ENCODE results near the gene TP53.

DNA sequence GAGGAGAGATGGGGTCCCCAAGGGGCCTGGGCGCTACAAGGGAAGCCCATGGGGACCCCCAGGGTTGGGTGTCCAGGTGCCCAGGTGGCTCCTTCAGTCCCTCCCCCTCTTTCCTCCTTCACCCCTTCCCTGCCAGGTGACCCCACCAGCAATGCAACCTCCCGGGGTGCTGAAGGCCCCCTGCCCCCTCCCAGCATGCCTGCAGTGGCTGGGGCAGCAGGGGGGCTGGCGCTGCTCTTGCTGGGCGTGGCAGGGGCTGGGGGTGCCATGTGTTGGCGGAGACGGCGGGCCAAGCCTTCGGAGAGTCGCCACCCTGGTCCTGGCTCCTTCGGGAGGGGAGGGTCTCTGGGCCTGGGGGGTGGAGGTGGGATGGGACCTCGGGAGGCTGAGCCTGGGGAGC, 21.7 kb upstream of the TP53 start:
- no peak for TF ChIP-seq POLR2A (IDR thresholded peaks at IDR 0.05)
- TF ChIP-seq, protein P1, sequence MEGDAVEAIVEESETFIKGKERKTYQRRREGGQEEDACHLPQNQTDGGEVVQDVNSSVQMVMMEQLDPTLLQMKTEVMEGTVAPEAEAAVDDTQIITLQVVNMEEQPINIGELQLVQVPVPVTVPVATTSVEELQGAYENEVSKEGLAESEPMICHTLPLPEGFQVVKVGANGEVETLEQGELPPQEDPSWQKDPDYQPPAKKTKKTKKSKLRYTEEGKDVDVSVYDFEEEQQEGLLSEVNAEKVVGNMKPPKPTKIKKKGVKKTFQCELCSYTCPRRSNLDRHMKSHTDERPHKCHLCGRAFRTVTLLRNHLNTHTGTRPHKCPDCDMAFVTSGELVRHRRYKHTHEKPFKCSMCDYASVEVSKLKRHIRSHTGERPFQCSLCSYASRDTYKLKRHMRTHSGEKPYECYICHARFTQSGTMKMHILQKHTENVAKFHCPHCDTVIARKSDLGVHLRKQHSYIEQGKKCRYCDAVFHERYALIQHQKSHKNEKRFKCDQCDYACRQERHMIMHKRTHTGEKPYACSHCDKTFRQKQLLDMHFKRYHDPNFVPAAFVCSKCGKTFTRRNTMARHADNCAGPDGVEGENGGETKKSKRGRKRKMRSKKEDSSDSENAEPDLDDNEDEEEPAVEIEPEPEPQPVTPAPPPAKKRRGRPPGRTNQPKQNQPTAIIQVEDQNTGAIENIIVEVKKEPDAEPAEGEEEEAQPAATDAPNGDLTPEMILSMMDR (IDR thresholded peaks at IDR 0.05) = no peak

Measured in thyroid gland (tissue), 4 donors.